ENCODE data around the gene ARIH1. TPM values are rescaled to one million over a fixed set of nuclear protein-coding genes. Genes with fewer than 3 reads are reported as not detected.

The ARIH1 gene
- total and polyA plus RNA-seq, 2 of the 8 experiments (the other 6 are each of a cell fraction or from before 2014, with no cell fraction given), result 32.7 to 179 TPM

DNA sequence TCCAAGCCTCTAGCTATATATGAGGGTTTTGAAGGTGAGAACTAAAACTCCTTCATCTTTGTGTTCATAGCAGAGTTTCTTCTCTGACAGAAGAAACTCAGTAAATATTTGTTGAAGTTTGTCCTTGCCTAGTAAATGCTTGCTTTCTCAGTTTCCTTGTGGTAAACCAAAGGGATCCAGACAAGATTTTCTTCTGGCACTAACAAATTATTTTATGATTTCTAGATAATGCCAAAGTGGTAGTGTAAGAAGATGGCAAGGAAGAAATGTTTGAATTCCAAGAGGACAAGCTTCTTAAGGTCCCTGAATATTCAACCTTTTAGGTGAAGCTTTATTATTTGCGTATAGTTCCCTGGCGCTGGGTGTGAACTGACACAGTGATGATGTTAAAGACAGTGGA lies 14.4 kb downstream of the ARIH1 start:
- CTCF ChIA-PET (ENCODE audit: partially characterized antibody), result interaction anchor here (0.7 kb wide), 1 partner anchor 30 kb away, joined by 3 read pairs; no protein-coding TSS in a partner anchor

More for the DNA sequence above, 14.4 kb downstream of the ARIH1 start:
- Histone ChIP-seq H2BK5ac (ENCODE audit: low read depth, low read length) (no peak overlapping the region), H3K4me3 (ENCODE audit: extremely low read depth in 1 of 4, insufficient read depth in 2 of 4, low read depth in 3 of 4, low read length in 4 of 4) (no peak overlapping the region), H3K4me2 (ENCODE audit: insufficient read depth in 1 of 2, low read depth in 2 of 2, low read length in 2 of 2) (no peak overlapping the region), H3K27me3 (replicated peaks in 1 of 4; ENCODE audit: control insufficient read depth in 3 of 4, extremely low read depth in 1 of 4, insufficient read depth in 3 of 4, low read length in 3 of 4) (no peaks in the 10 kb centered on the region), H3K36me3 (ENCODE audit: control insufficient read depth in 2 of 4, insufficient read depth in 4 of 4, low read length in 3 of 4) (peaks cover 0 to 2% (median 0%) of the 10 kb centered on the region in 4 experiments; a peak in 2 of 8 replicates), H3K27ac (ENCODE audit: low read depth, low read length) (no peak overlapping the region), H3K9me3 (ENCODE audit: insufficient read depth in 2 of 2, low read depth in 1 of 2, low read length in 1 of 2) (no peaks in the 10 kb centered on the region), H3K14ac (ENCODE audit: insufficient read length) (no peak overlapping the region), H3K79me2 (ENCODE audit: control insufficient read depth in 1 of 2, insufficient read depth in 2 of 2, low read length in 2 of 2) (peaks cover 31 to 99% of the 10 kb centered on the region in 2 experiments), H3K23ac (ENCODE audit: insufficient read length) (no peak overlapping the region), H4K8ac (ENCODE audit: extremely low read depth, insufficient read depth, low read length) (no peak overlapping the region), H2BK120ac (replicated peaks; ENCODE audit: low read depth, low read length) (no peak overlapping the region), H3K23me2 (ENCODE audit: low read depth, low read length) (no peaks in the 10 kb centered on the region), H2BK15ac (ENCODE audit: low read length) (no peak overlapping the region), H3K79me1 (ENCODE audit: low read depth, low read length) (no peaks in the 10 kb centered on the region; the same call in none of the 2 replicates), H2BK12ac (ENCODE audit: low read depth, low read length) (no peak overlapping the region), H3K4me1 (replicated peaks in 1 of 4; ENCODE audit: control insufficient read depth in 3 of 4, insufficient read depth in 4 of 4, low read length in 3 of 4) (no peaks in the 10 kb centered on the region), H3K4ac (replicated peaks; ENCODE audit: insufficient read length, low read depth, low read length) (no peak overlapping the region), H4K91ac (replicated peaks; ENCODE audit: insufficient read length, low read length) (no peak overlapping the region), H3K56ac (replicated peaks; ENCODE audit: insufficient read length, low read depth, low read length) (no peak overlapping the region), H4K20me1 (replicated peaks in 1 of 2; ENCODE audit: control insufficient read depth in 1 of 2, insufficient read depth in 2 of 2, low read length in 2 of 2) (peaks cover 14% of the 10 kb centered on the region in 2 experiments), H3K18ac (ENCODE audit: extremely low read depth, low read length) (no peak overlapping the region), H2AFZ (ENCODE audit: low read length) (no peak overlapping the region), H4K5ac (ENCODE audit: insufficient read length, low read depth, low read length) (no peak overlapping the region), H3K9ac (replicated peaks in 1 of 4; ENCODE audit: extremely low read depth in 1 of 4, low read depth in 3 of 4, low read length in 3 of 4) (no peak overlapping the region), H2AK5ac (ENCODE audit: low read depth, low read length) (no peak overlapping the region), H2BK20ac (ENCODE audit: low read length) (no peak overlapping the region)
- no peak for TF ChIP-seq POU5F1 (IDR thresholded peaks at IDR 0.05; ENCODE audit: low read depth, low read length)
- TF ChIP-seq BCL11A (IDR thresholded peaks at IDR 0.05; ENCODE audit: low read depth in 2 of 2, low read length in 2 of 2), result no peak
- POLR2A ChIA-PET (ENCODE audit: partially characterized antibody), result interaction anchor here (1.3 kb wide), 2 partner anchors 13 to 18 kb away, joined by 3 read pairs; no protein-coding TSS in a partner anchor
- DNase-seq (ENCODE audit: low read depth in 1 of 2, low spot score in 2 of 2) (no peak), FAIRE-seq (no peak)
- 90% methylated on average over 2 of the region's 2 CpGs; no CpG with 5 or more reads in 1 of the 2 experiments for WGBS, 2 experiments (ENCODE audit: extremely low coverage in 1 of 2, insufficient coverage in 1 of 2, insufficient read length in 1 of 2, insufficient replicate concordance in 2 of 2, low coverage in 1 of 2, low lambda C conversion rate in 2 of 2, missing lambda C conversion rate in 1 of 2)
